Colonic mucosa (tissue), 4 donors: ENCODE measurements around the gene DACT3. TPM values are rescaled to one million over a fixed set of nuclear protein-coding genes. Genes with fewer than 3 reads are reported as not detected.

Source experiments
- DNase-seq: peaks from one replicate; pipeline ENCODE4 v3.0.0-alpha.2; 2020
- H3K27ac ChIP-seq: fragments of 200-600 bp; one replicate; pipeline ENCODE4 v1.8.0; 2021
- H3K27me3 ChIP-seq: fragments of 200-600 bp; one replicate; pipeline ENCODE4 v1.8.0; 2021
- H3K36me3 ChIP-seq: fragments of 200-600 bp; one replicate; pipeline ENCODE4 v1.8.0; 2021
- H3K4me1 ChIP-seq: fragments of 200-600 bp; one replicate; pipeline ENCODE4 v1.8.0; 2021; ENCODE audit warnings: mild to moderate bottlenecking
- H3K4me3 ChIP-seq: fragments of 200-600 bp; one replicate; pipeline ENCODE4 v1.8.0; 2021
- H3K9ac ChIP-seq, 2 donors: one replicate each; pipeline ENCODE4 v1.7.0; 2013; ENCODE audit warnings: control low read depth in 2 of 2, low read depth in 2 of 2, low read length in 2 of 2
- H3K9me3 ChIP-seq: fragments of 200-600 bp; one replicate; pipeline ENCODE4 v1.8.0; 2021
- intact Hi-C: fragments of 100-400 bp; cut with DNase I; formaldehyde crosslinking; loops from one replicate; pipeline ENCODE4 v1.14.1; 2022
- total RNA-seq, 2 donors: library from RNA; stranded (reverse); fragmentation: NEBNext Ultra II Directional in 1 of 2; extraction: Animal tissue kit (Norgen Biotek cat#: 25700) in 1 of 2; gene quantifications; one replicate each; pipeline ENCODE4 v1.2.1, GENCODE V29; 2021
- TF ChIP-seq, protein P1 (sequence below): fragments of 200-600 bp; IDR thresholded peaks from one replicate; pipeline ENCODE4 v1.8.0; 2022; ENCODE audit warnings: antibody characterized with exemption, mild to moderate bottlenecking
- donor health status: healthy.
- donor health status: DM: no; HTN: no; CAD: no.
- donor health status: DM: no; HTN: no; CAD: no.

Gene DACT3
- total RNA-seq, 2 donors from 2014 or later: 1.6 to 5.3 TPM

DNA sequence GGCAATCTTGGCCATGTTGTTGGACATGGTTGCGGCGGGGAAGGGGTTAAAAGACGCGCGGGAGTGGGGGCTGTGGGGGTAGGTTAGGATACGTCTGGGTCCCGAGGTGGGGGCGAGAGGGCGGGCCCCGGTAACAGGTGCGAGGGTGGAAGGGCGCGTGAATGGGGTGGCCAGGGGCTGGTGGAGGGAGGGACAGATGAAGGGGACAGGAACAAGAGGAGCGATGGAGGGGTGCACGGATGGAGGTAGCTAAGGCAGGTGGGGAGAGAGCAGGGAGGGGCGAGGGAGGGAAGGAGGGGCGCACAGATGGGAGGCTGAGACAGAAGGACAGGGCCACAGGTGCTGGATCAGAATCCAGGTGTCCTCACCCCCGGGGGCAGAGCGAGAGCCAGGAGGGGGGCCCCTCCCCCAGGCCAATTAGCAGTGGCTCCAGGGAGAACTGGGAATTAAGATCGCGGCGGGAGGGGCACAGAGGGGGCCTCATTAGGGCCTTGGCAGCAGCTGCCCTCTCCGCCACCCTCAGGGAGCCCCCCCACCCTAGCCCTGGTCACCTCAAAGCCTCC is 26.2 kb downstream of the DACT3 start:
- H3K27ac ChIP-seq: no peak overlapping the region
- DNase-seq: no peak
- H3K36me3 ChIP-seq: no peaks in the 10 kb centered on the region
- H3K4me3 ChIP-seq: no peak overlapping the region
- intact Hi-C loops: no loop called here
- H3K9ac ChIP-seq: no peak overlapping the region
- no peaks in the 10 kb centered on the region for H3K9me3 ChIP-seq
- peaks cover 18% of the 10 kb centered on the region for H3K4me1 ChIP-seq
- peaks cover 28% of the 10 kb centered on the region for H3K27me3 ChIP-seq
- TF ChIP-seq, protein P1, sequence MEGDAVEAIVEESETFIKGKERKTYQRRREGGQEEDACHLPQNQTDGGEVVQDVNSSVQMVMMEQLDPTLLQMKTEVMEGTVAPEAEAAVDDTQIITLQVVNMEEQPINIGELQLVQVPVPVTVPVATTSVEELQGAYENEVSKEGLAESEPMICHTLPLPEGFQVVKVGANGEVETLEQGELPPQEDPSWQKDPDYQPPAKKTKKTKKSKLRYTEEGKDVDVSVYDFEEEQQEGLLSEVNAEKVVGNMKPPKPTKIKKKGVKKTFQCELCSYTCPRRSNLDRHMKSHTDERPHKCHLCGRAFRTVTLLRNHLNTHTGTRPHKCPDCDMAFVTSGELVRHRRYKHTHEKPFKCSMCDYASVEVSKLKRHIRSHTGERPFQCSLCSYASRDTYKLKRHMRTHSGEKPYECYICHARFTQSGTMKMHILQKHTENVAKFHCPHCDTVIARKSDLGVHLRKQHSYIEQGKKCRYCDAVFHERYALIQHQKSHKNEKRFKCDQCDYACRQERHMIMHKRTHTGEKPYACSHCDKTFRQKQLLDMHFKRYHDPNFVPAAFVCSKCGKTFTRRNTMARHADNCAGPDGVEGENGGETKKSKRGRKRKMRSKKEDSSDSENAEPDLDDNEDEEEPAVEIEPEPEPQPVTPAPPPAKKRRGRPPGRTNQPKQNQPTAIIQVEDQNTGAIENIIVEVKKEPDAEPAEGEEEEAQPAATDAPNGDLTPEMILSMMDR: no peak

GRCh38 chr19:46634045-46634655 is 26.8 kb downstream of the DACT3 start:
- Histone ChIP-seq H3K9ac (peak overlapping the region in 1 of 2 donors; percentile 51), H3K4me1 (peaks cover 12% of the 10 kb centered on the region), H3K27me3 (peaks cover 23% of the 10 kb centered on the region)

GRCh38 chr19:46633130-46633529 is 27.9 kb downstream of the DACT3 start:
- Histone ChIP-seq H3K9me3 (no peaks in the 10 kb centered on the region), H3K36me3 (no peaks in the 10 kb centered on the region), H3K9ac (peak overlapping the region in 1 of 2 donors; percentile 39), H3K4me1 (peaks cover 5% of the 10 kb centered on the region), H3K27me3 (peaks cover 20% of the 10 kb centered on the region), H3K27ac (no peak overlapping the region), H3K4me3 (no peak overlapping the region)
- TF ChIP-seq, protein P1: no peak
- no peak for DNase-seq
- intact Hi-C loops: no loop called here

More at GRCh38 chr19:46634045-46634655, 26.8 kb downstream of the DACT3 start:
- TF ChIP-seq, protein P1: no peak
- intact Hi-C loops: no loop called here
- H3K4me3 ChIP-seq: peak overlapping the region; percentile 23
- DNase-seq: peak; percentile 97
- no peak overlapping the region for H3K27ac ChIP-seq
- no peaks in the 10 kb centered on the region for H3K36me3 ChIP-seq
- H3K9me3 ChIP-seq: no peaks in the 10 kb centered on the region

DNA sequence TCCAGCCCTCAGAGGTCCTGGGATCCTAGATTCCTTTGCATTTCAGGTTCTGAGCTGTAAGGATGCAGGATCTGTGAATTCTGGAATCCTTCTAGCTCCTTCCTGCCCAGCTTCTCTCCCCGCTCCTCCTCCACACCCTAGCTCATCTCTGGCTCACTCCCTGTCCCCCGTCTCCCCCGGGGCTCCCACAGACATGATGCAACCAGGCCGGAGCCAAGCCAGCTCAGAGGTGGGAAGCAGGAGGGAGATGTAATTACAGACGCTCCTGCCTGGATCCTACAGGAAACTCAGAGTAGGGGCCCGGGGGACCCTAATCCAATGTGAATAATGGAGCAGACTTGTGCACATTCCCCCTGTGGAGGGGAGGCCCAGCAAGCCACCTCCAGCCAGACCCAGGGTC is 29.5 kb downstream of the DACT3 start:
- Histone ChIP-seq H3K9ac (no peak overlapping the region), H3K9me3 (no peaks in the 10 kb centered on the region), H3K4me1 (peaks cover 5% of the 10 kb centered on the region), H3K36me3 (no peaks in the 10 kb centered on the region), H3K27me3 (peaks cover 13% of the 10 kb centered on the region), H3K27ac (no peak overlapping the region), H3K4me3 (no peak overlapping the region)
- intact Hi-C loops: no loop called here
- TF ChIP-seq, protein P1: no peak
- DNase-seq: no peak

DNA sequence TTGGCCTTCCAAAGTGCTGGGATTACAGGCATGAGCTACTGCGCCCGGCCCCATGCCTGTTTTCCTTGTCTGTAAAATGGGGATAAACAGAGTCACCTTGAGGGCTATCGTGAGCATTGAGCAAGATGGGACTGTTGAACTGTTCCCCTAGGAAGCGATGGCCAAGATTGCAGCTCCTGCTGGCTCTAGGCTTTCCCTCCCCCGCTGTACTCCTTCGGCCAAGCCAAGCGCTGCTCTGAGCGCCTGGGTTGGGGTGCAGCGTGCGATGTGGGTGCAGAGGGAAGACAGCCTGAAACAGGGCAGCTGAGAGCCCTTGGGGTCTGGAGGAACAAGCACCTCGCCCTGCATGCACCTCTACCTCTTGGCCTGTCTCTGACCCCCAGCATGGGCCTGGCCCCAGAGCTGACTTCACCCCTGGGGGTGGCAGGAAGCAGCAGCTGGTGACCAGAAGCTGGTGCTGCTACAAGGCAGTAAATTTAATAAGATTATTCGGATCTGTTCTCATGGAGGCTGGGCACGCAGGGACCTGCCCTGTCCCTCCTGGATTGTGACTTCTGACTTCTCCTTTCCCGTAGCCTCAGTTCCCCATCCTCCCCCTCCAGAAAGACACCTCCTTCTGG is 30.3 kb downstream of the DACT3 start:
- peaks cover 5% of the 10 kb centered on the region for H3K4me1 ChIP-seq
- peaks cover 5% of the 10 kb centered on the region for H3K27me3 ChIP-seq
- H3K27ac ChIP-seq: no peak overlapping the region
- H3K9me3 ChIP-seq: no peaks in the 10 kb centered on the region
- TF ChIP-seq, protein P1: no peak
- no peaks in the 10 kb centered on the region for H3K36me3 ChIP-seq
- no peak overlapping the region for H3K9ac ChIP-seq
- intact Hi-C loops: no loop called here
- no peak for DNase-seq
- no peak overlapping the region for H3K4me3 ChIP-seq
